Measurements from ENCODE around the gene ITPR1.

Gene ITPR1

DNA sequence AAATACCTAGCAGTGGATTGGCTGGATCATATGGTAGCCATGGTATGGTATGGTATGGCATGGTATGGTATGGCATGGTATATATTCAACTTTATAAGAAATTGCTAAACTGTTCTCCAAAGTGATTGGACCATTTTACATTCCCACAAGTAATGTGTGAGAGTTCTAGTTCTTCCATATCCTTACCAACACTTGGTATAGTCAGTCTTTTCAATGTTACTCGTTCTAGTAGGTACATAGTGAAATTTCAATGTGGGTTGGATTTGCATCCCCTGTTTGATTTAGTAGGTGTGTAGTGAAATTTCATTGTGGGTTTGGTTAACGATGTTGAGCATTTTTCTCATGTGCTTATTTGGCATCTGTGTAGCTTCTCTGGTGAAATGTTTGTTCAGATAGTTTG lies 154.3 kb downstream of the ITPR1 start:
- TF ChIP-seq, protein P1, sequence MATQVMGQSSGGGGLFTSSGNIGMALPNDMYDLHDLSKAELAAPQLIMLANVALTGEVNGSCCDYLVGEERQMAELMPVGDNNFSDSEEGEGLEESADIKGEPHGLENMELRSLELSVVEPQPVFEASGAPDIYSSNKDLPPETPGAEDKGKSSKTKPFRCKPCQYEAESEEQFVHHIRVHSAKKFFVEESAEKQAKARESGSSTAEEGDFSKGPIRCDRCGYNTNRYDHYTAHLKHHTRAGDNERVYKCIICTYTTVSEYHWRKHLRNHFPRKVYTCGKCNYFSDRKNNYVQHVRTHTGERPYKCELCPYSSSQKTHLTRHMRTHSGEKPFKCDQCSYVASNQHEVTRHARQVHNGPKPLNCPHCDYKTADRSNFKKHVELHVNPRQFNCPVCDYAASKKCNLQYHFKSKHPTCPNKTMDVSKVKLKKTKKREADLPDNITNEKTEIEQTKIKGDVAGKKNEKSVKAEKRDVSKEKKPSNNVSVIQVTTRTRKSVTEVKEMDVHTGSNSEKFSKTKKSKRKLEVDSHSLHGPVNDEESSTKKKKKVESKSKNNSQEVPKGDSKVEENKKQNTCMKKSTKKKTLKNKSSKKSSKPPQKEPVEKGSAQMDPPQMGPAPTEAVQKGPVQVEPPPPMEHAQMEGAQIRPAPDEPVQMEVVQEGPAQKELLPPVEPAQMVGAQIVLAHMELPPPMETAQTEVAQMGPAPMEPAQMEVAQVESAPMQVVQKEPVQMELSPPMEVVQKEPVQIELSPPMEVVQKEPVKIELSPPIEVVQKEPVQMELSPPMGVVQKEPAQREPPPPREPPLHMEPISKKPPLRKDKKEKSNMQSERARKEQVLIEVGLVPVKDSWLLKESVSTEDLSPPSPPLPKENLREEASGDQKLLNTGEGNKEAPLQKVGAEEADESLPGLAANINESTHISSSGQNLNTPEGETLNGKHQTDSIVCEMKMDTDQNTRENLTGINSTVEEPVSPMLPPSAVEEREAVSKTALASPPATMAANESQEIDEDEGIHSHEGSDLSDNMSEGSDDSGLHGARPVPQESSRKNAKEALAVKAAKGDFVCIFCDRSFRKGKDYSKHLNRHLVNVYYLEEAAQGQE (IDR thresholded peaks at IDR 0.05; ENCODE audit: insufficient read depth in 1 of 2, low read depth in 2 of 2, low read length in 2 of 2): no peak
- TF ChIP-seq FOXP2 (optimal IDR thresholded peaks at IDR 0.05; ENCODE audit: borderline replicate concordance, extremely low read depth, extremely low read length, insufficient read depth) (no peak), POLR2AphosphoS5 (IDR thresholded peaks at IDR 0.05; ENCODE audit: low read depth, low read length) (no peak), SIN3A (IDR thresholded peaks at IDR 0.05; ENCODE audit: borderline replicate concordance, insufficient read depth, low read length) (no peak), TAF1 (IDR thresholded peaks at IDR 0.05; ENCODE audit: borderline replicate concordance, insufficient read depth, low read length) (no peak)

DNA sequence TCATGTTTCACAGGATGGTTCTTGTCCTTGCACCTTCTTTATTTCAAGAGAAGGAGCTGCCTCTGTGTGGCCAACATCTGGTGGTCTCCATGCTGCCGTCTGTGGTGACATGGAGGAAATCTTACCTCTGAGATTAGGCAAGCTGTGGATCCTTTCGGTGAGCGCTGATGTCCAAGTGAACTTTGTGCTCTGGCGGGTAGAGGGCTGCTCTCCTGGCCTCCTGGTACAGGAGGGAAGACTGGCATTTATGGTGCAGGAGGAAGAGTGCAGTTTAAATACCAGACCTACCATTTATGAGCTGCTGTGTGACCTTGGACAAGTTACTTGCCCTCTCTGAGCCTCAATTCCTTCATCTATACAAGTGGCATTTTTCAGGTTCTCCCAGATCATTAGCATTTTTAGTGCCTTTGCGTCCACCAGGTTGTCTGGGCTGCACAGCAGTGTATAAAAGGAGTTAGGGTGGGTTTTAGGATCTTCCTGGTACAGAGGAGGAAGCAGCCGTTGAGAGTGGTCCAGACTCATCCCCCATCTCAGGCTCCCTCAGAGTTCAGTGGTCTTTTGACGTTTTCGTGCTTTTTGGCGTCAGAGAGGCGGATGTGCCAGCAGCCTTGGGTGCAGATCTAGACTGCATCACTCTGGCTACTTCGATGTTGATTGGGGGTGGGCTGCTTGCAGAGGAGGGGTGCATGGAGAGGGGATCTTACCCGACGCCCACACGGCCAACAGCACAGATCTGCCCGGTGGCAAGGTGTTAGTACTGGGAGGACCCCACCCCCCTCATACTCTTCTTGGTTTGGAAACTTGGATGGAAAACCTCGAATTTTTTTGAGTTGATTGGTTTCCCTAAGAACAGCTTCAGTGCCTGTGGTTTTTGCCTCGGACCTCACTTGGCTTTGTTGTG lies 162.2 kb downstream of the ITPR1 start:
- TF ChIP-seq, protein P1 (IDR thresholded peaks at IDR 0.05; ENCODE audit: insufficient read depth in 1 of 2, low read depth in 2 of 2, low read length in 2 of 2): no peak
- TF ChIP-seq POLR2AphosphoS5 (IDR thresholded peaks at IDR 0.05; ENCODE audit: low read depth, low read length): no peak
- TF ChIP-seq SIN3A (IDR thresholded peaks at IDR 0.05; ENCODE audit: borderline replicate concordance, insufficient read depth, low read length): no peak
- no peak for TF ChIP-seq TAF1 (IDR thresholded peaks at IDR 0.05; ENCODE audit: borderline replicate concordance, insufficient read depth, low read length)
- no peak for TF ChIP-seq FOXP2 (optimal IDR thresholded peaks at IDR 0.05; ENCODE audit: borderline replicate concordance, extremely low read depth, extremely low read length, insufficient read depth)

DNA sequence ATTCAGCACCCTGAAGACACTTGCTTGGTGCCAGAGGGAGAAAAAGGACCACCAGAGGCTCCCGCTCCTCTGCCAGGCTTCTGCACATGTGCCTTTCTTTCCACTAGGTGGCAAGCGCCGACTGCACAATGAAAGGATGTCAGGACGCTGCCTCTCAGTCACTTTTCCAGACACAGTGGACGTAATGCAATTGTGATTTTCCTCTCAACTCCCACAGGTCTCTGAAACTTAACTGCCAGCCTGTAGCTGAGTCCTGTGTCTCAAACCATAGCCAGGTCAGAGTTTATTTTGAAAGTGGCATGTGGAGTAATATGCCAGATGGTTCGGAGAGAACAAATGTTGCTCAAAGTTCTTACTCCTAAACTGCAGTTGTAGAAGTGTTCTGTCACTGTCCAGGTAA lies 162.9 kb downstream of the ITPR1 start:
- TF ChIP-seq, protein P1 (IDR thresholded peaks at IDR 0.05; ENCODE audit: insufficient read depth in 1 of 2, low read depth in 2 of 2, low read length in 2 of 2): no peak
- TF ChIP-seq TAF1 (IDR thresholded peaks at IDR 0.05; ENCODE audit: borderline replicate concordance, insufficient read depth, low read length) (no peak), POLR2AphosphoS5 (IDR thresholded peaks at IDR 0.05; ENCODE audit: low read depth, low read length) (no peak), FOXP2 (optimal IDR thresholded peaks at IDR 0.05; ENCODE audit: borderline replicate concordance, extremely low read depth, extremely low read length, insufficient read depth) (no peak), SIN3A (IDR thresholded peaks at IDR 0.05; ENCODE audit: borderline replicate concordance, insufficient read depth, low read length) (no peak)

DNA sequence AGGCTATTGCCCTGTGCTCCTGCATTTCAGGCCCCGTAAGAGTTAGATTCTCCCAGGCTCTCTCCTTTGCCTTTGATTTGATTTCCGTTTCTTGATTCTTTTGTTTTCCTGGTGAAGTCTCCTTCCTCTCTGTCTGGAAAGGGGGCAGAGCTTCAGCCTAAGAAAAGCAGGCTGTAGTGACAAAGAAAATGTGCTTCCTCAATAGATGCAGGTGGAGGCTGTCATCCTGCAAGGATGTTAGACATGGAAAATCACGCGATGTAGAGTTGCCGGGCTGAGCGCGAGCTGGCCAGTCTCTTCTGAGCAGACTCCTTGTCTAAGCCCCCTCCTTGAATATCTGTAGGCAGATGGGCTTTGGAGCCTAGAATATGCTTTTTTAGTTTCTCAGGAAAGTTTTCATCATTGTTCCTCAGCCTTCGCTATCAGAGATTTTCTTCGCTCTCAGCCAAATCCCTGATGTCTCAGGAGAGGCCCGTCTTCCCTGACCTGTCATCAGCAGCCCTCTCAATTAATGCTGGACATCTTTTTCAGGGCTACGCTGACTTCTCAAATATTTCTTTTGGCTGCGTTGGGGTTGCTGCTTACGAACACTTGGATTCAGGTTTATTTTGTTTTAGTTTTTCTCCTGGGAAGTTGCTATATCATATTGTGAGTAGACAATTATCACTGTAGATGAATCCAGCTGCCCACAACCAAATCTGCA lies 163.6 kb downstream of the ITPR1 start:
- TF ChIP-seq SIN3A (IDR thresholded peaks at IDR 0.05; ENCODE audit: borderline replicate concordance, insufficient read depth, low read length) (no peak), POLR2AphosphoS5 (IDR thresholded peaks at IDR 0.05; ENCODE audit: low read depth, low read length) (no peak), TAF1 (IDR thresholded peaks at IDR 0.05; ENCODE audit: borderline replicate concordance, insufficient read depth, low read length) (no peak), FOXP2 (optimal IDR thresholded peaks at IDR 0.05; ENCODE audit: borderline replicate concordance, extremely low read depth, extremely low read length, insufficient read depth) (no peak)
- TF ChIP-seq, protein P1 (IDR thresholded peaks at IDR 0.05; ENCODE audit: insufficient read depth in 1 of 2, low read depth in 2 of 2, low read length in 2 of 2): no peak

Data from PFSK-1 (cell line).